GM21367 (cell line): ENCODE data around the gene CREG2.

Experiments
- ATAC-seq: cut with Tn5 transposase; IDR thresholded peaks from one replicate; pipeline ENCODE4 v1.9.1; 2021; ENCODE audit not compliant: unreplicated experiment

CREG2 gene

GRCh38 chr2:101409699-101410098, 22.4 kb upstream of the CREG2 start:
- no peak for ATAC-seq

GRCh38 chr2:101408925-101409324, 21.6 kb upstream of the CREG2 start:
- ATAC-seq = no peak

- ATAC-seq = no peak
These were observed 18.1 kb upstream of the CREG2 start for GRCh38 chr2:101405351-101405899.

GRCh38 chr2:101403745-101404144, 16.4 kb upstream of the CREG2 start:
- ATAC-seq = no peak

GRCh38 chr2:101402630-101403029, 15.3 kb upstream of the CREG2 start:
- ATAC-seq = no peak

GRCh38 chr2:101401906-101402305, 14.6 kb upstream of the CREG2 start:
- no peak for ATAC-seq

- no peak for ATAC-seq
These were observed 14.0 kb upstream of the CREG2 start for GRCh38 chr2:101401326-101401665.

GRCh38 chr2:101400506-101401325, 13.4 kb upstream of the CREG2 start:
- ATAC-seq = no peak

GRCh38 chr2:101400048-101400447, 12.7 kb upstream of the CREG2 start:
- ATAC-seq = no peak

GRCh38 chr2:101399021-101399799, 11.9 kb upstream of the CREG2 start:
- no peak for ATAC-seq

GRCh38 chr2:101398116-101398821, 11.0 kb upstream of the CREG2 start:
- no peak for ATAC-seq

GRCh38 chr2:101396316-101396717, 9.0 kb upstream of the CREG2 start:
- no peak for ATAC-seq

GRCh38 chr2:101395545-101396315, 8.4 kb upstream of the CREG2 start:
- no peak for ATAC-seq

- ATAC-seq = no peak
These were observed 929 bp upstream of the CREG2 start for GRCh38 chr2:101388232-101388631.

- no peak for ATAC-seq
These were observed 628 bp downstream of the CREG2 start for GRCh38 chr2:101386599-101387150.

- ATAC-seq = no peak
These were observed 4.2 kb downstream of the CREG2 start for GRCh38 chr2:101383016-101383541.

GRCh38 chr2:101382442-101382841, 4.9 kb downstream of the CREG2 start:
- ATAC-seq = no peak

GRCh38 chr2:101380376-101380775, 6.9 kb downstream of the CREG2 start:
- no peak for ATAC-seq

- no peak for ATAC-seq
These were observed 8.2 kb downstream of the CREG2 start for GRCh38 chr2:101379091-101379490.

- ATAC-seq = no peak
These were observed 11.7 kb downstream of the CREG2 start for GRCh38 chr2:101375653-101376052.
